Endothelial cell of hepatic sinusoid (primary cell): ENCODE results near the gene C1QBP.
"Not testable (repeated sequence)": the region's sequence is repeated elsewhere in the genome, so short reads cannot be mapped to it uniquely, and the experiment has no call there.

Experiments
- in situ Hi-C: cut with HindIII; loops from 2 replicates; pipeline ENCODE4 v1.10.0; 2017; ENCODE audit warnings: low sequenced_read_pairs

The C1QBP gene

GRCh38 chr17:5434984-5435383, 4.0 kb downstream of the C1QBP start:
- in situ Hi-C loops, result no loop called here

GRCh38 chr17:5431949-5432556, 6.9 kb downstream of the C1QBP start:
- in situ Hi-C loops, result no loop called here

GRCh38 chr17:5431234-5431633, 7.7 kb downstream of the C1QBP start:
- in situ Hi-C loops, result not testable (repeated sequence)

- in situ Hi-C loops, result no loop called here
These were observed 8.4 kb downstream of the C1QBP start for GRCh38 chr17:5430413-5430999.

- in situ Hi-C loops, result no loop called here
These were observed 9.6 kb downstream of the C1QBP start for GRCh38 chr17:5429191-5429887.

- in situ Hi-C loops, result no loop called here
These were observed 13.1 kb downstream of the C1QBP start for GRCh38 chr17:5425826-5426225.

- in situ Hi-C loops, result no loop called here
These were observed 14.0 kb downstream of the C1QBP start for GRCh38 chr17:5424909-5425308.

- in situ Hi-C loops, result no loop called here
These were observed 16.4 kb downstream of the C1QBP start for GRCh38 chr17:5422505-5422904.

- in situ Hi-C loops, result no loop called here
These were observed 18.8 kb downstream of the C1QBP start, which contains the start of gene RPAIN for GRCh38 chr17:5419959-5420653. TSS of gene RPAIN (plus strand) at chr17:5420182. CDS start at chr17:5420211, 29 bp downstream.

- in situ Hi-C loops, result no loop called here
These were observed 19.5 kb downstream of the C1QBP start, which contains the start of gene NUP88 for GRCh38 chr17:5419356-5419958. TSS of gene NUP88 (minus strand) at chr17:5419662. CDS start at chr17:5419650, 12 bp downstream.

GRCh38 chr17:5418858-5419355, 20.0 kb downstream of the C1QBP start:
- in situ Hi-C loops, result no loop called here

GRCh38 chr17:5416901-5417300, 22.1 kb downstream of the C1QBP start:
- in situ Hi-C loops, result no loop called here

GRCh38 chr17:5413682-5414081, 25.3 kb downstream of the C1QBP start:
- in situ Hi-C loops, result no loop called here

GRCh38 chr17:5410594-5411272, 28.2 kb downstream of the C1QBP start:
- in situ Hi-C loops, result no loop called here

GRCh38 chr17:5408186-5408585, 30.8 kb downstream of the C1QBP start:
- in situ Hi-C loops, result loop anchor here (5.0 kb wide), 1 partner anchor 46 kb away; no protein-coding TSS in a partner anchor

- in situ Hi-C loops, result loop anchor here (5.0 kb wide), 1 partner anchor 43 kb away; no protein-coding TSS in a partner anchor
These were observed 33.6 kb downstream of the C1QBP start for GRCh38 chr17:5405400-5405799.

- in situ Hi-C loops, result no loop called here
These were observed 39.2 kb downstream of the C1QBP start for GRCh38 chr17:5399767-5400166.

- in situ Hi-C loops, result no loop called here
These were observed 42.3 kb downstream of the C1QBP start for GRCh38 chr17:5396612-5397011.

GRCh38 chr17:5391678-5392077, 47.3 kb downstream of the C1QBP start:
- in situ Hi-C loops, result loop anchor here (5.0 kb wide), 1 partner anchor 74 kb away; no protein-coding TSS in a partner anchor
